Measurements from ENCODE around the gene NFIX. TPM values are rescaled to one million over a fixed set of nuclear protein-coding genes. Genes with fewer than 3 reads are reported as not detected.

Gene NFIX
- total RNA-seq, 4 donors from 2014 or later = 31.9 to 128 (median 105) TPM

GRCh38 chr19:13083008-13083404 lies 87.7 kb downstream of the NFIX start:
- DNase-seq = no peak
- Histone ChIP-seq H3K36me3 (peaks cover 0 to 7% of the 10 kb centered on the region in 2 donors), H3K27ac (peak overlapping the region; percentile 65 to 100 (median 82)), H3K4me3 (no peak overlapping the region), H3K9me3 (no peaks in the 10 kb centered on the region), H3K4me1 (peaks cover 32 to 42% of the 10 kb centered on the region in 2 donors), H3K27me3 (no peaks in the 10 kb centered on the region)
- intact Hi-C loops (cut with DNase I; ENCODE audit: low total_unique reads) = no loop called here
- in situ Hi-C loops (cut with MboI; ENCODE audit: low sequenced_read_pairs in 4 of 4) = no loop called here
- ATAC-seq = no peak
- no peak for TF ChIP-seq POLR2A (IDR thresholded peaks at IDR 0.05)
- TF ChIP-seq, protein P1, sequence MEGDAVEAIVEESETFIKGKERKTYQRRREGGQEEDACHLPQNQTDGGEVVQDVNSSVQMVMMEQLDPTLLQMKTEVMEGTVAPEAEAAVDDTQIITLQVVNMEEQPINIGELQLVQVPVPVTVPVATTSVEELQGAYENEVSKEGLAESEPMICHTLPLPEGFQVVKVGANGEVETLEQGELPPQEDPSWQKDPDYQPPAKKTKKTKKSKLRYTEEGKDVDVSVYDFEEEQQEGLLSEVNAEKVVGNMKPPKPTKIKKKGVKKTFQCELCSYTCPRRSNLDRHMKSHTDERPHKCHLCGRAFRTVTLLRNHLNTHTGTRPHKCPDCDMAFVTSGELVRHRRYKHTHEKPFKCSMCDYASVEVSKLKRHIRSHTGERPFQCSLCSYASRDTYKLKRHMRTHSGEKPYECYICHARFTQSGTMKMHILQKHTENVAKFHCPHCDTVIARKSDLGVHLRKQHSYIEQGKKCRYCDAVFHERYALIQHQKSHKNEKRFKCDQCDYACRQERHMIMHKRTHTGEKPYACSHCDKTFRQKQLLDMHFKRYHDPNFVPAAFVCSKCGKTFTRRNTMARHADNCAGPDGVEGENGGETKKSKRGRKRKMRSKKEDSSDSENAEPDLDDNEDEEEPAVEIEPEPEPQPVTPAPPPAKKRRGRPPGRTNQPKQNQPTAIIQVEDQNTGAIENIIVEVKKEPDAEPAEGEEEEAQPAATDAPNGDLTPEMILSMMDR (IDR thresholded peaks at IDR 0.05 in 4 of 5, conservative IDR thresholded peaks at IDR 0.05 in 1 of 5) = no peak

GRCh38 chr19:13083627-13084026 lies 88.4 kb downstream of the NFIX start:
- peak overlapping the region; percentile 65 to 100 (median 82) for H3K27ac ChIP-seq
- in situ Hi-C loops (cut with MboI; ENCODE audit: low sequenced_read_pairs in 4 of 4) = no loop called here
- DNase-seq = no peak

GRCh38 chr19:13085666-13086065 lies 90.4 kb downstream of the NFIX start:
- Histone ChIP-seq H3K4me3 (no peak overlapping the region), H3K9me3 (no peaks in the 10 kb centered on the region), H3K27ac (peak overlapping the region in 2 of 4 donors; percentile 53 to 59), H3K4me1 (peaks cover 15 to 22% of the 10 kb centered on the region in 2 donors), H3K36me3 (peaks cover 0 to 7% of the 10 kb centered on the region in 2 donors), H3K27me3 (no peaks in the 10 kb centered on the region)
- ATAC-seq (no peak), DNase-seq (no peak)
- TF ChIP-seq, protein P1 (IDR thresholded peaks at IDR 0.05 in 4 of 5, conservative IDR thresholded peaks at IDR 0.05 in 1 of 5) = no peak
- no peak for TF ChIP-seq POLR2A (IDR thresholded peaks at IDR 0.05)
- in situ Hi-C loops (cut with MboI; ENCODE audit: low sequenced_read_pairs in 4 of 4) = no loop called here
- intact Hi-C loops (cut with DNase I; ENCODE audit: low total_unique reads) = no loop called here

More at GRCh38 chr19:13083627-13084026, 88.4 kb downstream of the NFIX start:
- Histone ChIP-seq H3K9me3 (no peaks in the 10 kb centered on the region), H3K4me3 (no peak overlapping the region), H3K36me3 (peaks cover 0 to 7% of the 10 kb centered on the region in 2 donors), H3K27me3 (no peaks in the 10 kb centered on the region), H3K4me1 (peaks cover 26 to 36% of the 10 kb centered on the region in 2 donors)
- ATAC-seq = no peak
- intact Hi-C loops (cut with DNase I; ENCODE audit: low total_unique reads) = no loop called here
- TF ChIP-seq, protein P1 (IDR thresholded peaks at IDR 0.05 in 4 of 5, conservative IDR thresholded peaks at IDR 0.05 in 1 of 5) = no peak
- no peak for TF ChIP-seq POLR2A (IDR thresholded peaks at IDR 0.05)

- H3K36me3 ChIP-seq = peaks cover 0 to 7% of the 10 kb centered on the region in 2 donors
- no peaks in the 10 kb centered on the region for H3K27me3 ChIP-seq
- H3K4me1 ChIP-seq = peaks cover 19 to 23% of the 10 kb centered on the region in 2 donors
- H3K27ac ChIP-seq = peak overlapping the region in 1 of 4 donors; percentile 59
- DNase-seq (no peak), ATAC-seq (no peak)
- intact Hi-C loops (cut with DNase I; ENCODE audit: low total_unique reads) (no loop called here), in situ Hi-C loops (cut with MboI; ENCODE audit: low sequenced_read_pairs in 4 of 4) (no loop called here)
- TF ChIP-seq, protein P1 (IDR thresholded peaks at IDR 0.05 in 4 of 5, conservative IDR thresholded peaks at IDR 0.05 in 1 of 5) = no peak
- no peak for TF ChIP-seq POLR2A (IDR thresholded peaks at IDR 0.05)
- H3K4me3 ChIP-seq = no peak overlapping the region
- H3K9me3 ChIP-seq = no peaks in the 10 kb centered on the region
Observed at GRCh38 chr19:13086341-13086740, 91.1 kb downstream of the NFIX start.

GRCh38 chr19:13087295-13087694 lies 92.0 kb downstream of the NFIX start:
- peak overlapping the region in 1 of 4 donors; percentile 29 for H3K27ac ChIP-seq
- in situ Hi-C loops (cut with MboI; ENCODE audit: low sequenced_read_pairs in 4 of 4) = no loop called here
- no peak for ATAC-seq
- TF ChIP-seq, protein P1 (IDR thresholded peaks at IDR 0.05 in 4 of 5, conservative IDR thresholded peaks at IDR 0.05 in 1 of 5) = no peak
- TF ChIP-seq POLR2A (IDR thresholded peaks at IDR 0.05) = no peak
- H3K4me1 ChIP-seq = peaks cover 14 to 20% of the 10 kb centered on the region in 2 donors
- no peak for DNase-seq
- H3K27me3 ChIP-seq = no peaks in the 10 kb centered on the region
- peaks cover 0 to 3% of the 10 kb centered on the region in 2 donors for H3K36me3 ChIP-seq
- no peak overlapping the region for H3K4me3 ChIP-seq
- no peaks in the 10 kb centered on the region for H3K9me3 ChIP-seq
- intact Hi-C loops (cut with DNase I; ENCODE audit: low total_unique reads) = no loop called here

All from gastrocnemius medialis (tissue), 4 donors.